Measurements from ENCODE around the gene LYPD3. TPM values are rescaled to one million over a fixed set of nuclear protein-coding genes. Genes with fewer than 3 reads are reported as not detected.
"Not testable (repeated sequence)": the region's sequence is repeated elsewhere in the genome, so short reads cannot be mapped to it uniquely, and the experiment has no call there.

The LYPD3 gene
- total RNA-seq: under 1 TPM; 0.35 to 0.42 TPM
- long read RNA-seq: 0 reads

- peak; percentile 50 for DNase-seq
Measured at GRCh38 chr19:43465468-43466120, at the start of gene LYPD3. TSS of gene LYPD3 (minus strand) at chr19:43465608. CDS start at chr19:43465571, 37 bp downstream.

GRCh38 chr19:43512399-43512798 lies 47.0 kb upstream of the LYPD3 start:
- ATAC-seq; intact Hi-C loops (cut with DNase I); DNase-seq: not testable (repeated sequence)

More at GRCh38 chr19:43465468-43466120, at the start of gene LYPD3:
- ATAC-seq: no peak
- intact Hi-C loops (cut with DNase I): no loop called here

GRCh38 chr19:43511324-43511723 lies 45.9 kb upstream of the LYPD3 start:
- ATAC-seq (no peak), DNase-seq (no peak)
- intact Hi-C loops (cut with DNase I): no loop called here

- intact Hi-C loops (cut with DNase I): no loop called here
Measured at GRCh38 chr19:43510713-43511112, 45.3 kb upstream of the LYPD3 start.

GRCh38 chr19:43507880-43508279 lies 42.5 kb upstream of the LYPD3 start:
- DNase-seq: no peak
- intact Hi-C loops (cut with DNase I): no loop called here
- ATAC-seq: no peak

More at GRCh38 chr19:43510713-43511112, 45.3 kb upstream of the LYPD3 start:
- DNase-seq (no peak), ATAC-seq (no peak)

GRCh38 chr19:43506629-43507028 lies 41.2 kb upstream of the LYPD3 start:
- intact Hi-C loops (cut with DNase I): no loop called here
- ATAC-seq (no peak), DNase-seq (no peak)

- intact Hi-C loops (cut with DNase I): no loop called here
- ATAC-seq: no peak
- no peak for DNase-seq
Measured at GRCh38 chr19:43505941-43506340, 40.5 kb upstream of the LYPD3 start.

GRCh38 chr19:43505186-43505456 lies 39.7 kb upstream of the LYPD3 start:
- intact Hi-C loops (cut with DNase I): no loop called here
- no peak for ATAC-seq
- no peak for DNase-seq

- intact Hi-C loops (cut with DNase I): no loop called here
- DNase-seq (peak; percentile 43), ATAC-seq (peak; percentile 32 to 55)
Measured at GRCh38 chr19:43504426-43505185, 39.2 kb upstream of the LYPD3 start, which contains the start of gene PHLDB3. TSS of gene PHLDB3 (minus strand) at chr19:43504746. CDS start at chr19:43504118, 628 bp downstream.

- DNase-seq (peak; percentile 99), ATAC-seq (peak; percentile 99)
- intact Hi-C loops (cut with DNase I): no loop called here
Measured at GRCh38 chr19:43503501-43504425, 38.4 kb upstream of the LYPD3 start.

- ATAC-seq (no peak), DNase-seq (no peak)
- intact Hi-C loops (cut with DNase I): no loop called here
Measured at GRCh38 chr19:43502419-43502976, 37.1 kb upstream of the LYPD3 start.

GRCh38 chr19:43501661-43502418 lies 36.4 kb upstream of the LYPD3 start:
- ATAC-seq: no peak
- intact Hi-C loops (cut with DNase I): no loop called here

GRCh38 chr19:43499042-43499441 lies 33.6 kb upstream of the LYPD3 start:
- ATAC-seq (no peak), DNase-seq (no peak)
- intact Hi-C loops (cut with DNase I): no loop called here

More at GRCh38 chr19:43501661-43502418, 36.4 kb upstream of the LYPD3 start:
- DNase-seq: peak; percentile 39

GRCh38 chr19:43498233-43498842 lies 32.9 kb upstream of the LYPD3 start:
- peak; percentile 18 to 77 for ATAC-seq
- intact Hi-C loops (cut with DNase I): no loop called here
- no peak for DNase-seq

- ATAC-seq (no peak), DNase-seq (no peak)
- intact Hi-C loops (cut with DNase I): no loop called here
Measured at GRCh38 chr19:43496960-43497359, 31.6 kb upstream of the LYPD3 start.

GRCh38 chr19:43495082-43495481 lies 29.7 kb upstream of the LYPD3 start:
- DNase-seq (no peak), ATAC-seq (no peak)
- intact Hi-C loops (cut with DNase I): no loop called here

- ATAC-seq (no peak), DNase-seq (no peak)
- intact Hi-C loops (cut with DNase I): no loop called here
Measured at GRCh38 chr19:43490759-43491158, 25.4 kb upstream of the LYPD3 start.

- intact Hi-C loops (cut with DNase I): no loop called here
- ATAC-seq: no peak
- no peak for DNase-seq
Measured at GRCh38 chr19:43489979-43490599, 24.7 kb upstream of the LYPD3 start.

Data from left cardiac atrium (tissue), 4 donors.